HCT116 (cell line): Measurements from ENCODE around the gene RAB36. TPM values are rescaled to one million over a fixed set of nuclear protein-coding genes. Genes with fewer than 3 reads are reported as not detected.

ENCODE experiments used
- ATAC-seq: fragments of 200-7000 bp; cut with Tn5 transposase; 2 replicates; pipeline ENCODE4 v1.9.1; 2020; ENCODE audit warnings: mild to moderate bottlenecking, moderate library complexity
- BruUV-seq: library from RNA; stranded (reverse); fragments of 400-500 nt; replicated peaks from 2 replicates; lab custom pipeline; 2021; lab: Mats Ljungman, UMichigan
- CTCF ChIA-PET: fragments of 300-600 bp; sonication (Branson Sonifier 250); formaldehyde crosslinking; loops from one replicate; lab custom pipeline; 2021; ENCODE audit warnings: antibody characterized with exemption; lab: Charles Lee
- POLR2A ChIA-PET: fragments of 300-600, 350-600 bp; sonication (Branson Sonifier 250); formaldehyde crosslinking; loops from one replicate; lab custom pipeline; 2021; ENCODE audit warnings: antibody characterized with exemption; lab: Charles Lee
- RAD21 ChIA-PET, 2 experiments: fragments of 300-600 bp; sonication (Branson Sonifier 250); formaldehyde crosslinking; loops; one replicate each; lab custom pipeline; 2023; ENCODE audit warnings: low total read pairs in 2 of 2; ENCODE audit not compliant: uncharacterized antibody in 2 of 2, unreplicated experiment in 2 of 2, low non-redundant PET in 1 of 2; lab: Charles Lee
- DNase-seq: peaks from one replicate; pipeline ENCODE4 v3.0.0-alpha.2; 2010; ENCODE audit warnings: low read depth, low spot score
- H2AFZ ChIP-seq: fragments of 200-600 bp; shearing (Covaris generic), sonication (generic); 2 replicates; pipeline ENCODE4 v1.6.1; 2017; ENCODE audit warnings: low read depth, mixed run types, mixed read lengths, antibody characterized with exemption, low read length; ENCODE audit not compliant: poor library complexity, severe bottlenecking
- H3K27ac ChIP-seq: 2 replicates; pipeline ENCODE4 v1.5.1; 2012; ENCODE audit warnings: low read depth, low read length
- H3K27me3 ChIP-seq: fragments of 200-600 bp; sonication (generic); 2 replicates; pipeline ENCODE4 v1.6.1; 2016; ENCODE audit warnings: mixed run types, low read length, mixed read lengths; ENCODE audit not compliant: insufficient read depth
- H3K36me3 ChIP-seq, 2 experiments: fragments of 200-500 bp in 1 of 2; fragments of 200-600 bp in 1 of 2; sonication (Bioruptor generic) in 1 of 2; sonication (generic) in 1 of 2; 2 replicates each; pipeline versions ENCODE4 v1.5.1 to v1.6.1; 2014 to 2016; ENCODE audit warnings: low read length in 2 of 2, inconsistent platforms in 1 of 2, mixed read lengths in 1 of 2, mixed run types in 1 of 2; ENCODE audit not compliant: insufficient read depth in 2 of 2, control insufficient read depth in 1 of 2
- H3K4me1 ChIP-seq, 2 experiments: fragments of 200-600 bp in 1 of 2; sonication (generic) in 1 of 2; 2 replicates each; pipeline versions ENCODE4 v1.5.1 to v1.6.1; 2012 to 2017; ENCODE audit warnings: low read length in 2 of 2, inconsistent platforms in 1 of 2, mild to moderate bottlenecking in 1 of 2, mixed read lengths in 1 of 2, mixed run types in 1 of 2, moderate library complexity in 1 of 2; ENCODE audit not compliant: insufficient read depth in 2 of 2, control insufficient read depth in 1 of 2
- H3K4me2 ChIP-seq: fragments of 200-600 bp; sonication (generic); 2 replicates; pipeline ENCODE4 v1.6.1; 2017; ENCODE audit warnings: mixed run types, low read length, mixed read lengths
- H3K4me3 ChIP-seq, 2 experiments: fragments of 200-600 bp in 1 of 2; sonication (generic) in 1 of 2; replicated peaks in 1 of 2; 2 replicates each; pipeline ENCODE4 v1.5.1; 2011 to 2016; ENCODE audit warnings: low read length in 2 of 2, control low read depth in 1 of 2, low read depth in 1 of 2, mild to moderate bottlenecking in 1 of 2, mixed read lengths in 1 of 2, mixed run types in 1 of 2
- H3K79me2 ChIP-seq: fragments of 200-600 bp; sonication (generic); 2 replicates; pipeline ENCODE4 v1.6.1; 2017; ENCODE audit warnings: mild to moderate bottlenecking, mixed run types, low read length, moderate library complexity, mixed read lengths; ENCODE audit not compliant: insufficient read depth
- H3K9ac ChIP-seq: fragments of 200-600 bp; sonication (generic); 2 replicates; pipeline ENCODE4 v1.6.1; 2016; ENCODE audit warnings: low read length, mixed read lengths
- H3K9me2 ChIP-seq: fragments of 200-600 bp; sonication (generic), shearing (Covaris generic); 2 replicates; pipeline ENCODE4 v1.6.1; 2017; ENCODE audit warnings: mixed run types, mild to moderate bottlenecking, moderate library complexity; ENCODE audit not compliant: insufficient read depth
- H3K9me3 ChIP-seq, 2 experiments: fragments of 200-500 bp in 1 of 2; fragments of 200-600 bp in 1 of 2; sonication (Bioruptor generic) in 1 of 2; sonication (generic) in 1 of 2; 2 replicates each; pipeline ENCODE4 v1.6.1; 2014 to 2017; ENCODE audit warnings: low read length in 2 of 2, mixed read lengths in 2 of 2, inconsistent platforms in 1 of 2, low read depth in 1 of 2, mild to moderate bottlenecking in 1 of 2, mixed run types in 1 of 2, moderate library complexity in 1 of 2; ENCODE audit not compliant: control insufficient read depth in 1 of 2, insufficient read depth in 1 of 2
- H4K20me1 ChIP-seq: fragments of 200-600 bp; sonication (generic), shearing (Covaris generic); 2 replicates; pipeline ENCODE4 v1.6.1; 2017; ENCODE audit warnings: mixed run types, mild to moderate bottlenecking, moderate library complexity; ENCODE audit not compliant: insufficient read depth
- EGR1 ChIP-seq: IDR thresholded peaks from 2 replicates; pipeline ENCODE4 v1.6.1; 2012; ENCODE audit warnings: low read depth
- JUND ChIP-seq: IDR thresholded peaks from 2 replicates; pipeline ENCODE4 v1.6.1; 2012
- MAX ChIP-seq: IDR thresholded peaks from 2 replicates; pipeline ENCODE4 v1.6.1; 2012
- POLR2AphosphoS5 ChIP-seq: IDR thresholded peaks from 2 replicates; pipeline ENCODE4 v1.6.1; 2011; ENCODE audit warnings: mild to moderate bottlenecking, low read depth, low read length, moderate library complexity
- REST ChIP-seq: IDR thresholded peaks from 2 replicates; pipeline ENCODE4 v1.6.1; 2012; ENCODE audit warnings: low read depth
- SP1 ChIP-seq: IDR thresholded peaks from 2 replicates; pipeline ENCODE4 v1.6.1; 2012; ENCODE audit warnings: low read depth
- ZBTB33 ChIP-seq: IDR thresholded peaks from 2 replicates; pipeline ENCODE4 v1.6.1; 2011; ENCODE audit warnings: mild to moderate bottlenecking, low read length, moderate library complexity; ENCODE audit not compliant: insufficient replicate concordance; ENCODE audit errors: extremely low read depth
- ZNF274 ChIP-seq: fragments of 200-500 bp; sonication (Bioruptor generic); IDR thresholded peaks from 2 replicates; pipeline ENCODE4 v1.6.1; 2014; ENCODE audit warnings: mild to moderate bottlenecking, low read depth, low read length, inconsistent platforms
- intact Hi-C: fragments of 100-400 bp; cut with micrococcal nuclease; formaldehyde crosslinking; loops from 2 replicates; pipeline ENCODE4 v1.10.0; 2022
- total RNA-seq: library from RNA; stranded (reverse); gene quantifications from one replicate; pipeline ENCODE4 v1.2.1, GENCODE V29; 2021; ENCODE audit not compliant: unreplicated experiment

The RAB36 gene
- total RNA-seq, 1 experiment from 2014 or later = 6.1 TPM

- CTCF ChIA-PET = interaction anchor here (0.7 to 2.7 kb wide), 2 partner anchors 117 to 139 kb away, joined by 3 to 20 read pairs; no protein-coding TSS in a partner anchor
- peaks cover 14 to 36% of the 10 kb centered on the region in 2 experiments for H3K4me1 ChIP-seq
Observed at GRCh38 chr22:23143119-23143518, 2.2 kb upstream of the RAB36 start.

More at GRCh38 chr22:23143119-23143518, 2.2 kb upstream of the RAB36 start:
- no peak overlapping the region for H3K4me3 ChIP-seq
- no peaks in the 10 kb centered on the region for H3K79me2 ChIP-seq
- H3K4me2 ChIP-seq = no peak overlapping the region
- H3K9me2 ChIP-seq = no peaks in the 10 kb centered on the region
- ATAC-seq = no peak
- ChIA-PET POLR2A (no interaction called here), RAD21 (no interaction called here)
- TF ChIP-seq MAX (no peak), POLR2AphosphoS5 (no peak), ZNF274 (no peak), ZBTB33 (no peak), EGR1 (no peak), SP1 (no peak), JUND (no peak), REST (no peak)
- H3K36me3 ChIP-seq = no peaks in the 10 kb centered on the region
- no peak overlapping the region for H3K9ac ChIP-seq
- DNase-seq = no peak
- intact Hi-C loops = no loop called here
- no peak overlapping the region for H3K27ac ChIP-seq
- H2AFZ ChIP-seq = no peak overlapping the region
- BruUV-seq = no TSS peak
- H3K27me3 ChIP-seq = no peaks in the 10 kb centered on the region
- H4K20me1 ChIP-seq = no peaks in the 10 kb centered on the region
- no peaks in the 10 kb centered on the region for H3K9me3 ChIP-seq
